A549 (cell line): Measurements from ENCODE around the gene IFNA21. TPM values are rescaled to one million over a fixed set of nuclear protein-coding genes. Genes with fewer than 3 reads are reported as not detected.

Experiments
- ATAC-seq, 2 experiments: fragments of 200-7000 bp in 1 of 2; fragments of >200 bp in 1 of 2; cut with Nextera tagmentation in 1 of 2; cut with Tn5 transposase in 1 of 2; 3 replicates each; pipeline versions ENCODE4 v1.8.0 to v1.9.1; 2018 to 2020; ENCODE audit warnings: mild to moderate bottlenecking in 1 of 2, moderate library complexity in 1 of 2
- CTCF ChIA-PET: fragments of 300-600 bp; sonication (Branson Sonifier 250); formaldehyde crosslinking; extraction: SDS; loops from one replicate; lab custom pipeline; 2021; ENCODE audit warnings: antibody characterized with exemption, inconsistent platforms; lab: Yijun Ruan, JAX
- POLR2A ChIA-PET: fragments of 350-600 bp; formaldehyde crosslinking; extraction: SDS; loops from one replicate; lab custom pipeline; 2021; ENCODE audit warnings: antibody characterized with exemption, inconsistent platforms; lab: Yijun Ruan, JAX
- DNase-seq, 2 experiments: peaks; one replicate each; pipeline versions ENCODE4 v3.0.0 to v3.0.0-alpha.2; 2011 to 2016; ENCODE audit warnings: low read depth in 1 of 2, low spot score in 1 of 2
- FAIRE-seq: peaks from 2 replicates; lab custom pipeline; 2011; peaks lifted over from hg19 to GRCh38; lab: Jason Lieb, UNC
- H3K27ac ChIP-seq, 2 experiments: fragments of >200 bp; sonication (Bioruptor Twin); formaldehyde crosslinking; 3 replicates each; pipeline ENCODE4 v1.5.1; 2016 to 2017
- H3K4me1 ChIP-seq: fragments of >200 bp; sonication (Bioruptor Twin); formaldehyde crosslinking; 3 replicates; pipeline ENCODE4 v1.6.1; 2016
- H3K4me2 ChIP-seq: fragments of >200 bp; sonication (Bioruptor Twin); formaldehyde crosslinking; 3 replicates; pipeline ENCODE4 v1.6.1; 2016
- H3K4me3 ChIP-seq: fragments of >200 bp; sonication (Bioruptor Twin); formaldehyde crosslinking; 3 replicates; pipeline ENCODE4 v1.5.1; 2016
- H3K9me3 ChIP-seq: fragments of >200 bp; sonication (Bioruptor Twin); formaldehyde crosslinking; 3 replicates; pipeline ENCODE4 v1.6.1; 2016
- CBX2 ChIP-seq: fragments of 200-600 bp; sonication (generic); IDR thresholded peaks from 2 replicates; pipeline ENCODE4 v1.6.1; 2016; ENCODE audit warnings: low read depth, mild to moderate bottlenecking, borderline replicate concordance
- CBX8 ChIP-seq: fragments of 200-600 bp; sonication (generic); IDR thresholded peaks from 2 replicates; pipeline ENCODE4 v1.6.1; 2016
- CHD2 ChIP-seq: fragments of 150-350 bp; IDR thresholded peaks from 2 replicates; pipeline ENCODE4 v1.6.1; 2014; ENCODE audit warnings: low read length; ENCODE audit not compliant: partially characterized antibody
- ELK1 ChIP-seq: fragments of 150-350 bp; IDR thresholded peaks from 2 replicates; pipeline ENCODE4 v1.6.1; 2014; ENCODE audit warnings: low read depth, mild to moderate bottlenecking, low read length
- EP300 ChIP-seq, 2 experiments: fragments of >200 bp; sonication (Bioruptor Twin); formaldehyde crosslinking; IDR thresholded peaks; 2 replicates in 1 of 2; 3 replicates in 1 of 2; pipeline ENCODE4 v1.6.1; 2016 to 2017
- ESRRA ChIP-seq: fragments of 150-350 bp; IDR thresholded peaks from 2 replicates; pipeline ENCODE4 v1.6.1; 2014; ENCODE audit warnings: mild to moderate bottlenecking, low read length, borderline replicate concordance
- HDAC2 ChIP-seq: fragments of 200-600 bp; sonication (generic); IDR thresholded peaks from 2 replicates; pipeline ENCODE4 v1.6.1; 2016
- HES2 ChIP-seq: fragments of >200 bp; sonication (Bioruptor Twin); formaldehyde crosslinking; IDR thresholded peaks from 2 replicates; pipeline ENCODE4 v1.6.1; 2016
- HOXB13 ChIP-seq: fragments of 250-450 bp; sonication (Bioruptor Pico); IDR thresholded peaks from 2 replicates; pipeline ENCODE4 v1.5.0; 2020; ENCODE audit warnings: low read depth, mild to moderate bottlenecking, moderate library complexity
- HOXB5 ChIP-seq: fragments of 250-450 bp; sonication (Bioruptor Pico); IDR thresholded peaks from 2 replicates; pipeline ENCODE4 v1.5.0; 2020; ENCODE audit warnings: mild to moderate bottlenecking, moderate library complexity
- MAFK ChIP-seq: fragments of 450-650 bp; IDR thresholded peaks from 2 replicates; pipeline ENCODE4 v1.6.1; 2014; ENCODE audit not compliant: partially characterized antibody
- PBX3 ChIP-seq: IDR thresholded peaks from 2 replicates; pipeline ENCODE4 v1.6.1; 2012
- POLR2AphosphoS2 ChIP-seq: conservative IDR thresholded peaks from 2 replicates; pipeline ENCODE4 v1.6.1; 2012; ENCODE audit warnings: low read length, improper control_type of control experiment, inconsistent platforms
- RAD21 ChIP-seq, 2 experiments: fragments of >200 bp in 1 of 2; sonication (Bioruptor Twin) in 1 of 2; formaldehyde crosslinking in 1 of 2; IDR thresholded peaks in 1 of 2; conservative IDR thresholded peaks in 1 of 2; 2 replicates in 1 of 2; 3 replicates in 1 of 2; pipeline ENCODE4 v1.6.1; 2012 to 2018; ENCODE audit warnings: inconsistent platforms in 1 of 2
- RARB ChIP-seq: fragments of 250-450 bp; sonication (Bioruptor Pico); IDR thresholded peaks from 2 replicates; pipeline ENCODE4 v1.8.0; 2021; ENCODE audit warnings: mild to moderate bottlenecking, moderate library complexity
- RFX5 ChIP-seq: fragments of 450-650 bp; IDR thresholded peaks from 2 replicates; pipeline ENCODE4 v1.7.1; 2014; ENCODE audit warnings: antibody characterized with exemption, mild to moderate bottlenecking, moderate library complexity
- TFCP2L1 ChIP-seq: fragments of 250-450 bp; sonication (Bioruptor Pico); IDR thresholded peaks from 2 replicates; pipeline ENCODE4 v1.5.0; 2021; ENCODE audit warnings: mild to moderate bottlenecking
- TP53 ChIP-seq: fragments of 250-450 bp; sonication (Bioruptor Pico); IDR thresholded peaks from 2 replicates; pipeline ENCODE4 v1.5.0; 2021; ENCODE audit warnings: mild to moderate bottlenecking, moderate library complexity
- ZC3H11A ChIP-seq: fragments of 450-650 bp; IDR thresholded peaks from 2 replicates; pipeline ENCODE4 v1.6.1; 2014; ENCODE audit warnings: antibody characterized with exemption, mild to moderate bottlenecking
- ZFP36 ChIP-seq: fragments of 450-650 bp; IDR thresholded peaks from 2 replicates; pipeline ENCODE4 v1.6.1; 2014; ENCODE audit warnings: borderline replicate concordance; ENCODE audit not compliant: partially characterized antibody
- ZNF302 ChIP-seq: fragments of 250-450 bp; sonication (Bioruptor Pico); IDR thresholded peaks from 2 replicates; pipeline ENCODE4 v1.9.0; 2021; ENCODE audit warnings: inconsistent platforms, mild to moderate bottlenecking, moderate library complexity
- ZSCAN20 ChIP-seq: fragments of 250-450 bp; sonication (Bioruptor Pico); IDR thresholded peaks from 2 replicates; pipeline ENCODE4 v1.8.0; 2022; ENCODE audit warnings: mild to moderate bottlenecking, moderate library complexity
- WGBS: methylation state at CpG from one replicate; pipeline ENCODE4 v1.1.6; 2017; ENCODE audit errors: missing lambda C conversion rate; 5-methylcytosine and 5-hydroxymethylcytosine counted together
- polyA plus RNA-seq, 4 experiments: library from polyadenylated mRNA; depleted of rRNA in 3 of 4; stranded (reverse); fragments of >200 nt; fragmentation: RNase III in 1 of 4; extraction: RNeasy Plus Mini Kit Qiagen cat#74134 plus additional on column Dnase treatment in 1 of 4; gene quantifications; 2 replicates in 3 of 4; 3 replicates in 1 of 4; pipeline ENCODE4 v1.2.3, GENCODE V29; 2011 to 2017

The IFNA21 gene
- polyA plus RNA-seq, 2 of the 4 experiments (the other 2 are of a cell fraction), result not detected

- CTCF ChIA-PET, result no interaction called here
- peaks cover 15% of the 10 kb centered on the region; the same call in 2 of the 3 replicates for H3K9me3 ChIP-seq
- FAIRE-seq (no peak), ATAC-seq (no peak), DNase-seq (no peak)
- 10% methylated on average over 1 of the region's 1 CpG for WGBS
- no peak for TF ChIP-seq RARB (CRISPR knock-in tag)
- TF ChIP-seq ESRRA, result no peak
- TF ChIP-seq ZSCAN20 (CRISPR knock-in tag), result no peak
- no peak for TF ChIP-seq TFCP2L1 (CRISPR knock-in tag)
- TF ChIP-seq ZC3H11A, result no peak
- TF ChIP-seq HOXB5 (CRISPR knock-in tag), result no peak
- TF ChIP-seq CHD2, result no peak
- TF ChIP-seq HOXB13 (CRISPR knock-in tag), result no peak
- no peak for TF ChIP-seq ZFP36
- no peak for TF ChIP-seq RAD21 (conservative IDR thresholded peaks at IDR 0.05 in 1 of 2, IDR thresholded peaks at IDR 0.05 in 1 of 2)
- no peak for TF ChIP-seq HES2
- no peak for TF ChIP-seq PBX3
- TF ChIP-seq CBX2, result no peak
- no peak for TF ChIP-seq HDAC2
- H3K4me2 ChIP-seq, result no peak overlapping the region
- POLR2A ChIA-PET, result no interaction called here
- no peaks in the 10 kb centered on the region for H3K4me1 ChIP-seq
- no peak overlapping the region for H3K4me3 ChIP-seq
- no peak overlapping the region for H3K27ac ChIP-seq
Observed at GRCh38 chr9:21144603-21145002, 21.9 kb downstream of the IFNA21 start.

GRCh38 chr9:21141427-21141882 is 25.0 kb downstream of the IFNA21 start, which contains the start of gene IFNW1:
Gene IFNW1, minus strand, starts transcription at chr9:21141832. Its CDS starts 262 bp downstream, at chr9:21141570.
- Histone ChIP-seq H3K4me3 (no peak within 1 kb of the TSS), H3K9me3 (no peaks in the 10 kb centered on the region), H3K4me2 (no peak within 1 kb of the TSS), H3K27ac (no peak within 1 kb of the TSS), H3K4me1 (no peaks in the 10 kb centered on the region)
- CTCF ChIA-PET, result no interaction called here
- DNase-seq (peak in 1 of 2 experiments; percentile 10), ATAC-seq (peak; percentile 88 to 95), FAIRE-seq (no peak)
- TF ChIP-seq ZNF302 (CRISPR knock-in tag) (no peak), EP300 (IDR thresholded peaks at IDR 0.05) (no peak), HES2 (no peak), RFX5 (no peak), ELK1 (no peak), CBX8 (no peak), PBX3 (no peak), TFCP2L1 (CRISPR knock-in tag) (no peak), POLR2AphosphoS2 (no peak), TP53 (no peak)
- 2% methylated on average over 1 of the region's 1 CpG for WGBS
- POLR2A ChIA-PET, result interaction anchor here (0.6 kb wide), 1 partner anchor 16 kb away, joined by 3 read pairs; no protein-coding TSS in a partner anchor

GRCh38 chr9:21137020-21137419 is 29.4 kb downstream of the IFNA21 start:
- Histone ChIP-seq H3K9me3 (no peaks in the 10 kb centered on the region), H3K4me3 (no peak overlapping the region), H3K27ac (no peak overlapping the region), H3K4me2 (no peak overlapping the region), H3K4me1 (no peaks in the 10 kb centered on the region)
- ChIA-PET POLR2A (no interaction called here), CTCF (no interaction called here)
- FAIRE-seq (no peak), ATAC-seq (no peak), DNase-seq (no peak)
- peak; percentile 88 for TF ChIP-seq MAFK
- TF ChIP-seq HDAC2, result no peak
- WGBS, result 59% methylated on average over 1 of the region's 1 CpG
